Measurements from ENCODE around the gene CYTH3. TPM values are rescaled to one million over a fixed set of nuclear protein-coding genes. Genes with fewer than 3 reads are reported as not detected.

The CYTH3 gene
- total and polyA plus RNA-seq, 2 of the 8 experiments (the other 6 are each of a cell fraction or from before 2014, with no cell fraction given), result 10.3 to 11.9 TPM

- CTCF ChIA-PET (ENCODE audit: partially characterized antibody), result no interaction called here
- Histone ChIP-seq H2AFZ (ENCODE audit: low read length) (no peak overlapping the region), H3K14ac (ENCODE audit: insufficient read length) (no peak overlapping the region), H2BK5ac (ENCODE audit: low read depth, low read length) (no peak overlapping the region), H3K9ac (replicated peaks in 1 of 4; ENCODE audit: extremely low read depth in 1 of 4, low read depth in 3 of 4, low read length in 3 of 4) (no peak overlapping the region), H3K79me1 (ENCODE audit: low read depth, low read length) (no peaks in the 10 kb centered on the region), H3K23ac (ENCODE audit: insufficient read length) (no peak overlapping the region), H4K5ac (ENCODE audit: insufficient read length, low read depth, low read length) (no peak overlapping the region), H3K18ac (ENCODE audit: extremely low read depth, low read length) (no peak overlapping the region), H3K79me2 (ENCODE audit: control insufficient read depth in 1 of 2, insufficient read depth in 2 of 2, low read length in 2 of 2) (no peaks in the 10 kb centered on the region), H3K36me3 (ENCODE audit: control insufficient read depth in 2 of 4, insufficient read depth in 4 of 4, low read length in 3 of 4) (no peaks in the 10 kb centered on the region), H3K56ac (replicated peaks; ENCODE audit: insufficient read length, low read depth, low read length) (no peak overlapping the region), H3K4me2 (ENCODE audit: insufficient read depth in 1 of 2, low read depth in 2 of 2, low read length in 2 of 2) (no peak overlapping the region), H4K8ac (ENCODE audit: extremely low read depth, insufficient read depth, low read length) (no peak overlapping the region), H3K9me3 (ENCODE audit: insufficient read depth in 2 of 2, low read depth in 1 of 2, low read length in 1 of 2) (no peaks in the 10 kb centered on the region; a peak in 1 of 4 replicates), H3K4ac (replicated peaks; ENCODE audit: insufficient read length, low read depth, low read length) (no peak overlapping the region), H4K91ac (replicated peaks; ENCODE audit: insufficient read length, low read length) (no peak overlapping the region), H3K23me2 (ENCODE audit: low read depth, low read length) (no peaks in the 10 kb centered on the region), H3K27ac (ENCODE audit: low read depth, low read length) (no peak overlapping the region), H3K4me1 (replicated peaks in 1 of 4; ENCODE audit: control insufficient read depth in 3 of 4, insufficient read depth in 4 of 4, low read length in 3 of 4) (no peaks in the 10 kb centered on the region), H3K4me3 (ENCODE audit: extremely low read depth in 1 of 4, insufficient read depth in 2 of 4, low read depth in 3 of 4, low read length in 4 of 4) (no peak overlapping the region), H2BK15ac (ENCODE audit: low read length) (no peak overlapping the region), H2BK120ac (replicated peaks; ENCODE audit: low read depth, low read length) (no peak overlapping the region), H4K20me1 (replicated peaks in 1 of 2; ENCODE audit: control insufficient read depth in 1 of 2, insufficient read depth in 2 of 2, low read length in 2 of 2) (no peaks in the 10 kb centered on the region), H2BK12ac (ENCODE audit: low read depth, low read length) (no peak overlapping the region), H2AK5ac (ENCODE audit: low read depth, low read length) (no peak overlapping the region), H2BK20ac (ENCODE audit: low read length) (no peak overlapping the region), H3K27me3 (replicated peaks in 1 of 4; ENCODE audit: control insufficient read depth in 3 of 4, extremely low read depth in 1 of 4, insufficient read depth in 3 of 4, low read length in 3 of 4) (no peaks in the 10 kb centered on the region; a peak in 1 of 7 replicates)
- DNase-seq (ENCODE audit: low read depth in 1 of 2, low spot score in 2 of 2) (no peak), FAIRE-seq (no peak)
- WGBS, 2 experiments (ENCODE audit: extremely low coverage in 1 of 2, insufficient coverage in 1 of 2, insufficient read length in 1 of 2, insufficient replicate concordance in 2 of 2, low coverage in 1 of 2, low lambda C conversion rate in 2 of 2, missing lambda C conversion rate in 1 of 2), result 96% methylated on average over 5 of the region's 5 CpGs; no CpG with 5 or more reads in 1 of the 2 experiments
- POLR2A ChIA-PET (ENCODE audit: partially characterized antibody), result no interaction called here
- TF ChIP-seq NANOG (IDR thresholded peaks at IDR 0.05; ENCODE audit: insufficient read depth, low read depth, low read length, poor library complexity, severe bottlenecking), result no peak
- no peak for TF ChIP-seq TAF7 (optimal IDR thresholded peaks at IDR 0.05; ENCODE audit: borderline replicate concordance, low read depth, low read length)
- no peak for TF ChIP-seq POLR2A (IDR thresholded peaks at IDR 0.05; ENCODE audit: control extremely low read depth in 1 of 2, low read depth in 2 of 2, low read length in 2 of 2)
- TF ChIP-seq JUND (IDR thresholded peaks at IDR 0.05; ENCODE audit: low read length), result no peak
- TF ChIP-seq EP300 (IDR thresholded peaks at IDR 0.05; ENCODE audit: borderline replicate concordance in 1 of 2, low read depth in 2 of 2, low read length in 2 of 2), result no peak
- no peak for TF ChIP-seq CBX5 (IDR thresholded peaks at IDR 0.05; ENCODE audit: low read depth, low read length)
- TF ChIP-seq ZNF274 (IDR thresholded peaks at IDR 0.05; ENCODE audit: borderline replicate concordance, extremely low read depth, low read length), result no peak
- TF ChIP-seq EGR1 (IDR thresholded peaks at IDR 0.05; ENCODE audit: borderline replicate concordance, low read depth, low read length), result no peak
- no peak for TF ChIP-seq POLR2AphosphoS5 (IDR thresholded peaks at IDR 0.05; ENCODE audit: low read depth, low read length)
- TF ChIP-seq CEBPB (IDR thresholded peaks at IDR 0.05; ENCODE audit: low read depth, low read length), result no peak
- TF ChIP-seq TBP (IDR thresholded peaks at IDR 0.05; ENCODE audit: low read depth, low read length), result no peak
- no peak for TF ChIP-seq SRF (IDR thresholded peaks at IDR 0.05; ENCODE audit: low read depth, low read length)
- TF ChIP-seq EZH2 (IDR thresholded peaks at IDR 0.05; ENCODE audit: low read depth, low read length, severe bottlenecking), result no peak
- no peak for TF ChIP-seq TAF1 (IDR thresholded peaks at IDR 0.05; ENCODE audit: low read depth, low read length)
- TF ChIP-seq NRF1 (IDR thresholded peaks at IDR 0.05; ENCODE audit: low read depth, low read length), result no peak
- no peak for TF ChIP-seq RXRA (IDR thresholded peaks at IDR 0.05; ENCODE audit: insufficient read depth, low read depth, low read length)
Measured at GRCh38 chr7:6291531-6291930, 19.1 kb upstream of the CYTH3 start.

Measured in H1 (cell line).